ENCODE data around the gene SEMA3D.
"Not testable (repeated sequence)": the region's sequence is repeated elsewhere in the genome, so short reads cannot be mapped to it uniquely, and the experiment has no call there.

The SEMA3D gene

GRCh38 chr7:85023066-85023712 lies 163.7 kb downstream of the SEMA3D start:
- DNase-seq = peak; percentile 31

GRCh38 chr7:85022064-85022697 lies 164.7 kb downstream of the SEMA3D start:
- DNase-seq = no peak

GRCh38 chr7:85021101-85021704 lies 165.7 kb downstream of the SEMA3D start:
- DNase-seq = no peak

- no peak for DNase-seq
Measured at GRCh38 chr7:85019778-85020177, 167.1 kb downstream of the SEMA3D start.

- no peak for DNase-seq
Measured at GRCh38 chr7:85019176-85019575, 167.7 kb downstream of the SEMA3D start.

GRCh38 chr7:85018498-85018897 lies 168.4 kb downstream of the SEMA3D start:
- DNase-seq = no peak

GRCh38 chr7:85016286-85016685 lies 170.6 kb downstream of the SEMA3D start:
- no peak for DNase-seq

- DNase-seq = no peak
Measured at GRCh38 chr7:85014936-85015660, 171.8 kb downstream of the SEMA3D start.

GRCh38 chr7:85011127-85011526 lies 175.7 kb downstream of the SEMA3D start:
- no peak for DNase-seq

GRCh38 chr7:85010306-85010705 lies 176.6 kb downstream of the SEMA3D start:
- no peak for DNase-seq

GRCh38 chr7:85006754-85007153 lies 180.1 kb downstream of the SEMA3D start:
- no peak for DNase-seq

GRCh38 chr7:85004402-85004801 lies 182.5 kb downstream of the SEMA3D start:
- no peak for DNase-seq

GRCh38 chr7:85001495-85002345 lies 185.1 kb downstream of the SEMA3D start:
- no peak for DNase-seq

GRCh38 chr7:85000735-85001350 lies 186.0 kb downstream of the SEMA3D start:
- DNase-seq = no peak

- DNase-seq = no peak
Measured at GRCh38 chr7:84999450-84999849, 187.4 kb downstream of the SEMA3D start.

GRCh38 chr7:84998665-84999064 lies 188.2 kb downstream of the SEMA3D start:
- no peak for DNase-seq

- DNase-seq = no peak
Measured at GRCh38 chr7:84997626-84998025, 189.2 kb downstream of the SEMA3D start.

GRCh38 chr7:84992954-84993353 lies 193.9 kb downstream of the SEMA3D start:
- DNase-seq = not testable (repeated sequence)

GRCh38 chr7:84985073-84985784 lies 201.6 kb downstream of the SEMA3D start:
- DNase-seq = no peak

GRCh38 chr7:84982199-84982598 lies 204.7 kb downstream of the SEMA3D start:
- no peak for DNase-seq
